Measurements from ENCODE around the gene FBXO31.
"Not testable (repeated sequence)": the region's sequence is repeated elsewhere in the genome, so short reads cannot be mapped to it uniquely, and the experiment has no call there.

Gene FBXO31

DNA sequence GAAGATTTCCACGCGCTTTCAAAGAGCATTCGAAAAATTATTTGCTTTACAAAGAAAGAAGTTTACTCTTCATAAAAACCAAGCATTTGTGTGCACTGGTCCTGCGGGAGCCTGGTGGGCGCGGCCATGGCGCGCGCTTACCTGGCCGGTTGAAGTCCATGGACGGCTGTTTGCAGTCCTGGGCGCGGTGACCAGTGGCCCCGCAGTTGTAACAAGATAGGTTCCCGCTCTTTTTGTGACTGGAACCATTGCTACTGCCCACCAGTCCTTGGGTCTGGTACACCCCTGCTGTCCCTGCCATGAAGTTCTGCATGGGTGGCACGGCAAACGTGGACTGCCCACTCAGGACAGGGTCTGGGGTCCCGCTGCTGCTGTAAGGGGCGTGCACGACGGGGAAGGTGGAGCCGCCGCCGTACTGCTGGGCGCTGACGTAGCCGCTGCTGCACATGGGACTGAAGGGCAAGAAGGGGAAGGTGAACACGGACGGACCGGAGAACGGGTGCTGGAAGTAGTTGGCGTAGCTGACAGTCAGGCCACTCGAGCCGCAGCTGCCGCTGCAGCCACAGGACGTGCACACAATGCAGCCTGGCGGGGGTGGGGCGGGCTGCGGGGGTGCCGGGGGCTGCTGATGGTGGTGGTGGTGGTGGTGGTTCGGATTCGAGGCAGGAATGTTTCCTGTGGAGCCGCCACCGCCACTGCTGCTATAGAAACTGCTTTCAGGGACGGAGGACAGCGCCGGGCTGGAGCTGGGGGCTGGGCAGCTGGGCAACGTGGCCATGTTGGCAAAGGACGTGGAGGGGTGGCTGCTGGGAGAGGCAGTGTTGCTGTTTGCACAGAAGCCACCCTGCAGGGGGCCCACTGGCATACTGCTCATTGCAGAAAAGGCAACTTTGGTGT, 28.0 kb upstream of the FBXO31 start:
- no peak for DNase-seq (ENCODE audit: low read depth in 2 of 2)

DNA sequence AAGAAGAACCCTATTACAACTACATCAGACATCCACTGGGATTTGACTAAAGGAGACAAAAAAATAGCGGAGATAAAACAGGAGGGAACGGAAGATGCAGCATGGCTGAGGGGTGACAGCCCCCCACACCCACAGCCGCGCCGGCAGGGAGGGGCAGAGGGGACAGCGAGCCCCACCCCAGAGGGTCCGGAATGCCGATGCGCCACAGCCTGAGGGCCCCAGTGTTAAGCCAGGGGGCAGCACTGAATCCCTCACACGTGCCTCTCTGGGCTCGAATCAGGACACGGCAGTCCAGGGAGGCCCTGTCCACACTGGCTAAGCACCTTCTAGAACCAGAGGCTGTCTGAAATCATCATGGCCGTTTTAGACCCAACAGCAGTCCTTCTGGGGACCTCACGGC, 27.4 kb upstream of the FBXO31 start:
- DNase-seq (ENCODE audit: low read depth in 2 of 2): no peak

DNA sequence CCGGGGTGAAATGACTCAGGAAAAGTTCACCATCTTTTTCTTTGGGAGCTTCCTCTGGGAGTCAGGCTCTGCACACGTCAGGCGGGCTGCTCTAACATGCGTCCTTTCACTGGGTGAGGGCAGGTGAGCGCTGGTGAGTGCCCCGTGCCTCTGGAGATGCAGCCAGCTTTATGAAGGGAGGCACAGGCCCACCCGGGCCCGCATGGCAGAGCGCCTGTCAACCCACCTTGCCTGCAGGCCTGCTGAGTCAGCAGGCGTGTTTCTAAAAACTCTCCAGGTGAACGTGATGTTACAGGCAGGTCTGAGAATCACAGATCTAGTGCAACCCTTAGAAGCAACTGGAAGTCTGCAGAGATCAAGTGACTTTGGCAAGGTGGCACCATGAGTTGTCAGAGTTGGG, 27.0 kb upstream of the FBXO31 start:
- no peak for DNase-seq (ENCODE audit: low read depth in 2 of 2)

- DNase-seq (ENCODE audit: low read depth in 2 of 2): no peak
These were observed 26.2 kb upstream of the FBXO31 start for GRCh38 chr16:87409781-87410180.

- no peak for DNase-seq (ENCODE audit: low read depth in 2 of 2)
These were observed 25.6 kb upstream of the FBXO31 start for GRCh38 chr16:87409153-87409552.

- no peak for DNase-seq (ENCODE audit: low read depth in 2 of 2)
These were observed 24.0 kb upstream of the FBXO31 start for GRCh38 chr16:87407511-87408112.

DNA sequence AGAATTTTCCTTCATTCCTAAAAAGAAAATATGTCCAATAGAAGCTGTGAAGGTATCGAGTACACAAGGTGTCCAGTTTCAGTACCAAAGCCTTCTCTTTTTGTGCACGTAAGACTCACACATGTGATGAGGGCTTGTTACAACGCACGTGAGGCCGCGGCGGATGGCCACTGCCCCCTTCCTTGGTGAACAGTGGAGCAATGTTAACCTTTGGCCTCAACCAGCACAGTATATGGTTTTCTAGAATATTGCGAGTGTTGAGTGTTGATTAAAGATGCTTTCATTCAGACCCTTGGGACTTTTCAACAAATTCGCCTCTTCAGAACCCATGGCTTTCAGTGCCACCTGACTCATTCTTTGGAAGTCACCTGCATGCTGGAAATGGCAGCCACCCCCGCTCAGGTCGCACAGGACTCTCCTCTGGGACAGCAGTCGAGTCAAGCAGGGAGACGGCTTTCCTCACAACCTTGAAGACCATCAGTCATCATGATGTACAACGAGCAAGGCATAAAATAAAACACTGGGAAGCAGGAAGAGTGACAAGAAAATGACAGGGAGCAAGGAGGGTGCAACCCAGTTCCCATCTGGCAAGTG, 23.0 kb upstream of the FBXO31 start:
- DNase-seq (ENCODE audit: low read depth in 2 of 2): no peak

DNA sequence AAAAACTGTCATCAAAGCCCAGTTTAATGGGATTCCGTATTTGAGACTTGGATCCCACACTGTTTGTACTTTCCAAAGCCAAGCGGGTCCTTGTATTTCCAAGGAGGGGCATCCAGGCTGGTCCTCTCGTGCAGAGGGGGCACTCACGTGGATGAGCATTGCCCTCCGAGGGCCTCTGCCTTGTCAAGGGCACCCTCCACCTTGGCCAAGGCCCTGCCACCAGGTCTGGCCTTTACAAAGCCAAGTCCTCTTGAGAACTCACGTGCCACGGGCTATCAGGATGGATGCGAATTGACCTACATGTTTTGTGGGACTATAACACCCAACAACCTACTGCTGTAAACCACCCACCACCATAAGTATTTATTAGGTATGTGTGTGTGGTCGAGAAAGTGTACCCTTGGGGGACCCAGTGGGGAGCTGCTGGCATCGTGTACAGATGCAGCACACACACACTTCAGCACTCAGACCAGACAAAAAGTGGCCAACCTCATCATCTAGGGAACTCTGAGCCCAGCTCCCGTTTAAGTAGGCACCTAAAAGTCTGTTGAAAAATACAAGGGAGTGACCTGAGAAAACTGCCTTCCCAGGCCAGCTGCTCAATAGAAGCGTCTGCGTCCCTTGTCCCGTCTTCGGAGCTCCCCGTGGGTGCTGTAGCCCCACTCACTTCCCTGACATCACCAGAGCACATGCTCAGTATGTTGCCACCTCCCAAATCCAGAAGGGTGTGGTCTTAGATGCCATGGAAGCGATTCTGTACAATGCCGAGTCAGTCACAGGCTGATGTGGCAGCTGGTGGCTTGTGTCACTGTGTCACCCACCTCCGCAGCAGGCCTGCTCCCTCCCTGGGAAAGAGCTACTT, 21.4 kb upstream of the FBXO31 start:
- DNase-seq (ENCODE audit: low read depth in 2 of 2): no peak

DNA sequence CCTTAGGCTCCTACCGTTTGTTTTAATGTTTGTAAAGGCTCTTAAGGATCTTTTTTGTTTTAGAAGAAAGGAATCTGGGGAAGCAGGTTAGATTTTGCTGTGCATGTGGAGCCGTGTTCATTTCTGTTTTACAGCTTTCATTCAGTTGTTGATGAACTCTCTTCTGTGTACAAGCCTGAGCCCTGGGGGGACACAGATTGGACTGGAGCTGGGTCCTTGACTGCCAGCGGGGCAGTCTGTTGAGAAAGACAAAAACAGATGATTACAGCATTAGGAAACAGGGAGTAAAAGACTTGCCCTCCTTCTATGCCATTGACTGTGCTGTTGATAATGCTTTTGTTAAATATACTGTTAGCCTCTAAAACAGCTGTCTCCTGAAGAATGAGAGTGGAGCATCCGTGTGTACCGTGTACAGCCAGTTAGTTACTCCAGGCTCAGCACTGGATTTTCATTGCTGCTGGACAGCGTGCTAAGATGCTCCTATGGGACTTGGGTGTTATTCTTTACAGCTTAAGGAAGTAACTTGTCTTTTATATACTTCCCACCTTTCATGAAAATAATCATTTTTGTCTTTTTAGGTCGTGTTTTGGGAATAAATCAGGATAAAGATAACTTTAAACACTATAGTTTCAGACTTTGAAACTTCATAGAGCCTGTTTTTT, 11.7 kb upstream of the FBXO31 start:
- DNase-seq (ENCODE audit: low read depth in 2 of 2): no peak

DNA sequence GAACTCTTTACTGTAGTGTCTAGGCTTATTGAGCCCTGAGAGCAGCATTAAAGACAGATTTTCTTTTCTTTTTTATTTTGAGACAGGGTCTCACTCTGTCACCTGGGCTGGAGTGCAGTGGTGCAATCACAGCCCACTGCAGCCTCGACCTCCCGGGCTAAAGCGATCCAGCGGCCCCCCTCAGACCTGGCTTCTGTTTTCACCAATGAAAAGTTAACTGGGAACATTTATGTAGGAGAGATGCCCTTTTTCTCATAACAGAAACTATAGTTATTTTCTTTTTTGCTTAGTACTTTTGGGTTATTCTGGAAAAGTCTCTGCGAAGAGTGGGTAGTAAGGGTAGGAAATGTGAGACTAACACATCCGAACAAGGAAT, 10.1 kb upstream of the FBXO31 start:
- no peak for DNase-seq (ENCODE audit: low read depth in 2 of 2)

DNA sequence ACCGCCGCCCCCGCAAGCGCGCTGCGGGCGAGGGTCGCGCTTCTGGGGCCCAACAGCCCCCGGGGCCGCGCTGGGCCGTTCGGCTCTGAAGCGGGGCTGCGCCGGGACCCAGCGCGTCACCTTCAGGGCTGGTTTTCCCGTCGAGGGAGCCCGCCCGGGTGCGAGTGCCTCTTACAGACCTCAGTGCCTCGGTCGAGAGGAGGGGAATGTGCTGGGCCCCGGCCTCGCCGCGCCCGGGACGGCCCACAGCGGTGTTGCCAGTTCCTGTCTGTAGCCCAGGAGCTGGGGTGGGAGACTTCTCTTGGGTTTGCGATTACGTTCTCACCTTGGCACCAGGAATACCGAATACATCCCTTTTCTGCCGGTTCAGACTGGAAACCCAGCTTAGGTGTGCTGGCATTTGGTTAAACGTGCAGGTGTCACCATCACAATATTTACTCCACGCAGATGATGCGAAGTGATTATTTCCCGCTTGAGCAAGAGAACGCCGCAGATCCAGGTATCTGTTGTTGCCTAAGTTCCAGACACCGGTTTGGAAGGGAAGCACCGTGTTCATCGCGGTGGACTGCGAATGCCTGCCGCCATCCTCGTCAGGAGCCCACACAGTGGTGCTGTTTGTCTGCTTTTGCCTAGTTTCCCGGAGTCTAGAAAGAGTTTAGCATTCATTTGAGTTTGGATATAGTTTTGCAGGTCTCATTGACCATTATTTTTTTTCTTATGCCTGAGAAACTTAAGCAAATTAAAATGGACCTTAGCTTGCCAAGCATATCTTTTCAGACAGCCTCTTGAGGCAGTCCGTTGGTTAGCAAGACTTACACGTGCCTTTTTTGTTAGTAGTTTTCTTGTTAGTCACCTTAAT, 9.5 kb upstream of the FBXO31 start:
- DNase-seq (ENCODE audit: low read depth in 2 of 2): peak; percentile 25 to 35

GRCh38 chr16:87391950-87392820, 8.6 kb upstream of the FBXO31 start, which contains the start of gene MAP1LC3B:
Gene MAP1LC3B (plus strand): TSS chr16:87392336. CDS start chr16:87392428, 92 bp downstream.
- peak; percentile 98 for DNase-seq (ENCODE audit: low read depth in 2 of 2)

GRCh38 chr16:87391324-87391949, 7.9 kb upstream of the FBXO31 start:
- no peak for DNase-seq (ENCODE audit: low read depth in 2 of 2)

DNA sequence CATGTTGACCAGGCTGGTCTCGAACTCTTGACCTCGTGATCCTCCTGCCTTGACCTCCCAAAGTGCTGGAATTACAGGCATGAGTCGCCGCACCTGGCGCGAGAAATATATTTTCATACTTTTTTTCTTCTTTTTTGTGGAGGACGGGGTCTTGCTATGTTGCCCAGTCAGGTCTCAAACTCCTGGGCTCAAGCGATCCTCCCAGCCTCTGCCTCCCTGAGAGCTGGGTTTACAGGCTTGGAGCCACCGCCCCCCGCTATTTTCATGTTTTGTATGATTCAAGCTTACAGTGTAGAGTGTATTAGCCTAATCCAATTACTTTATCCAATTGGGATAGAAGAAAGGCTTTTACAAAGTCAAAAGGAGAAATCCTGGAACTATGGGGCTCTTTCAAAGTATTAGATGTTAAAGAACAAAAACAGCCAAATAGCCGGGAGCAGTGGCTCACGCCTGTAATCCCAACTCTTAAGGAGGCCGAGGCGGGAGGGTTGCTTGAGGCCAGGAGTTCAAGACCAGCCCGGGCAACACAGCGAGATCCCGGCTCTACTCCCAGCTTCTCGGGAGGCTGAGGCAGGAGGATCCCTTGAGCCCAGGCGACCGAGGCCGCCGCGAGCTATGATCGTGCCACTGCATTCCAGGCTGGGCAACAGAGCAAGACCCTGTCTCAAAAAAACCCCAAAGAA, 7.2 kb upstream of the FBXO31 start:
- DNase-seq (ENCODE audit: low read depth in 2 of 2): no peak

DNA sequence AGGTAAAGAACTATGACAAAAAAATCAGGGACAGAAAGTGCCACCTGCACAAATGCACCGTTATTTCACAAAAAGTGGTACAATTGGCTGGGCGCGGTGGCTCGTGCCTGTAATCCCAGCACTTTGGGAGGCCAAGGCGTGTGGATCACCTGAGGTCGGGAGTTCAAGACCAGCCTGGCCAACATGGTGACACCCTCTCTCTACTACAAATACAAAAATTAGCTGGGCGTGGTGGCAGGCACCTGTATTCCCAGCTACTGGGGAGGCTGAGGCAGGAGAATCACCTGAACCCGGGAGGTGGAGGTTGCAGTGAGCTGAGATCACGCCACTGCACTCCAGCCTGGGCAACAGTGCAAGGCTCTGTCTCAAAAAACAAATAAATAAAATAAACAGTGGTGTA, 6.3 kb upstream of the FBXO31 start:
- DNase-seq (ENCODE audit: low read depth in 2 of 2): not testable (repeated sequence)

DNA sequence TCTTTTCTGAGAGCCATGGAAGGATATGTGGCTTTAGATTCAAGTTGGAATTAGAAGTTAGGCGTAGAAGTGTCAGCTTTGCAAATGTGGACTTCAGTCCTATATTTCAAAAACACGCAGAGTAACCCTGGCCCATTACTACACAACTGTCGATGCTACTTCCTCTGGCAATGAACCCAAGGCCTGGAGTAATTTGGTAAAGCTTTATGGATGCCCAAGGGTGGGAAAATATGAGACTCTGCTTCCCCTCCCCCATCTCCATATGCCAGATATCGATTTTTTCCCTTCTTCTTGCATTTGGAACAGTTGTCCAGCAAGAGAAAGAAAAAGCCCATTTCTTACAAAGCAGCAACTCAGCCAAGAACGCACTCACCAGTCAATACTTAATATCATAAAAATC, 5.7 kb upstream of the FBXO31 start:
- no peak for DNase-seq (ENCODE audit: low read depth in 2 of 2)

DNA sequence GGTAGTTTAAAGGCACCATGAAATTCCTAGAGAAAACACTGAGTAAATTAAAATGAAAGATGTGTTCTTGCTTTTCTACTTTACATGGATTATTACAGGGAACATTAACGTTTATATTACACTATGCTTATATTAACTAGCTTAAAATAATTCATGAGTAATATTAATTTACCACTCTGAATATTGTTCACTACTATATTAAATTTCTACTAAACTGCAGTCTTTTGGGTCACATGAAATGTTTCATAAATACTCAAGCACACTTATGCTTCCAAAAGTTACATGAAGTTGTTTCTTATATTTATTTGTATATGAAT, 5.2 kb upstream of the FBXO31 start:
- no peak for DNase-seq (ENCODE audit: low read depth in 2 of 2)
